Gastroesophageal sphincter (tissue), 4 donors: Measurements from ENCODE around the gene CLDN5. TPM values are rescaled to one million over a fixed set of nuclear protein-coding genes. Genes with fewer than 3 reads are reported as not detected.
A peak's percentile ranks its signal among the peaks of the same experiment; 100 is the strongest.

Experiments used
- ATAC-seq: fragments of 150-250 bp; one replicate; pipeline ENCODE4 v1.9.1; 2016; ENCODE audit warnings: mild to moderate bottlenecking, moderate library complexity
- H3K27ac ChIP-seq, 4 donors: fragments of 200-600 bp; sonication (generic) in 3 of 4; 1 replicate in 3 of 4; 2 replicates in 1 of 4; pipeline ENCODE4 v1.5.1; 2016 to 2019
- H3K27me3 ChIP-seq: fragments of 200-600 bp; sonication (generic); one replicate; pipeline ENCODE4 v1.5.1; 2019
- H3K36me3 ChIP-seq, 2 donors: fragments of 200-600 bp; sonication (generic); one replicate each; pipeline ENCODE4 v1.5.1; 2019; ENCODE audit warnings: control low read depth in 1 of 2
- H3K4me1 ChIP-seq, 3 donors: fragments of 200-600 bp; sonication (generic); 1 replicate in 2 of 3; 2 replicates in 1 of 3; pipeline ENCODE4 v1.5.1; 2016 to 2019; ENCODE audit warnings: control low read depth in 2 of 3
- H3K4me3 ChIP-seq, 2 donors: fragments of 200-600 bp; sonication (generic); one replicate each; pipeline ENCODE4 v1.5.1; 2019; ENCODE audit warnings: mild to moderate bottlenecking in 1 of 2, moderate library complexity in 1 of 2
- H3K9me3 ChIP-seq, 3 donors: fragments of 200-600 bp; sonication (generic); one replicate each; pipeline ENCODE4 v1.5.1; 2017 to 2019; ENCODE audit warnings: control low read depth in 2 of 3
- EP300 ChIP-seq: sonication (generic); formaldehyde crosslinking; IDR thresholded peaks from one replicate; pipeline ENCODE4 v1.6.1; 2017; ENCODE audit warnings: antibody characterized with exemption, mild to moderate bottlenecking
- POLR2A ChIP-seq, 2 donors: fragments of 450-650 bp; IDR thresholded peaks; one replicate each; pipeline ENCODE4 v1.6.1; 2017; ENCODE audit warnings: antibody characterized with exemption in 2 of 2, mild to moderate bottlenecking in 2 of 2, moderate library complexity in 1 of 2
- POLR2AphosphoS5 ChIP-seq: sonication (generic); formaldehyde crosslinking; IDR thresholded peaks from one replicate; pipeline ENCODE4 v1.6.1; 2017; ENCODE audit warnings: antibody characterized with exemption
- WGBS, 2 donors: methylation state at CpG; one replicate each; pipeline ENCODE4 v1.1.5; 2018; ENCODE audit warnings: low coverage in 1 of 2; 5-methylcytosine and 5-hydroxymethylcytosine counted together
- total RNA-seq, 4 donors: library from RNA; depleted of rRNA; stranded (reverse); fragments of >200 nt; gene quantifications; one replicate each; pipeline ENCODE4 v1.1.0, GENCODE V29; 2016
- TF ChIP-seq, protein P1 (sequence below), 4 experiments: fragments of 200-600 bp in 2 of 4; fragments of 450-650 bp in 2 of 4; sonication (generic) in 1 of 4; IDR thresholded peaks; one replicate each; pipeline ENCODE4 v1.5.1; 2017 to 2019; ENCODE audit warnings: antibody characterized with exemption in 4 of 4, mild to moderate bottlenecking in 2 of 4, moderate library complexity in 2 of 4

Gene CLDN5
- total RNA-seq, 4 donors from 2014 or later: 29.6 to 149 (median 93.3) TPM

DNA sequence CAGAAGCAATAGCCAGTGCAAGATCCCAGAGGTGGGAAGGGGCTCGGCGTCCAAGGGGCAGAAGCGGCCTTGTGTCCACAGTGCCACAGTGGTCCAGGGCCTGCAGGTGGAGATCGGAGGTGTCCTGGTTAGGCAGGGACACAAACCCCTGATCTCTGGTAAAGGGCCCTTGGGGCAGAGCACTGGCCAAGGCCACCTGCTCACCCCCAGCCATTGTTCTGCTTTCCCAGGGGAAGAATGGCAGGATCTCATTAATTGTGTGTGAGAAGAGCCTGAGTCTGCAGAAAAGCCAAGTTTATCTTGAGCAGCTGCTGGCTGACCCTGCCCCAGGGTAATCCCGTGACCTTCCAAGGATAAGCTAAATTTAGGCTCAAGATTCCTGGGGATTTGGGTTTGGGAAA is 3.1 kb upstream of the CLDN5 start:
- H3K36me3 ChIP-seq: no peaks in the 10 kb centered on the region
- peaks cover 0 to 22% (median 0%) of the 10 kb centered on the region in 3 donors for H3K4me1 ChIP-seq
- H3K4me3 ChIP-seq: no peak overlapping the region
- TF ChIP-seq POLR2A (IDR thresholded peaks at IDR 0.05): no peak
- TF ChIP-seq, protein P1, sequence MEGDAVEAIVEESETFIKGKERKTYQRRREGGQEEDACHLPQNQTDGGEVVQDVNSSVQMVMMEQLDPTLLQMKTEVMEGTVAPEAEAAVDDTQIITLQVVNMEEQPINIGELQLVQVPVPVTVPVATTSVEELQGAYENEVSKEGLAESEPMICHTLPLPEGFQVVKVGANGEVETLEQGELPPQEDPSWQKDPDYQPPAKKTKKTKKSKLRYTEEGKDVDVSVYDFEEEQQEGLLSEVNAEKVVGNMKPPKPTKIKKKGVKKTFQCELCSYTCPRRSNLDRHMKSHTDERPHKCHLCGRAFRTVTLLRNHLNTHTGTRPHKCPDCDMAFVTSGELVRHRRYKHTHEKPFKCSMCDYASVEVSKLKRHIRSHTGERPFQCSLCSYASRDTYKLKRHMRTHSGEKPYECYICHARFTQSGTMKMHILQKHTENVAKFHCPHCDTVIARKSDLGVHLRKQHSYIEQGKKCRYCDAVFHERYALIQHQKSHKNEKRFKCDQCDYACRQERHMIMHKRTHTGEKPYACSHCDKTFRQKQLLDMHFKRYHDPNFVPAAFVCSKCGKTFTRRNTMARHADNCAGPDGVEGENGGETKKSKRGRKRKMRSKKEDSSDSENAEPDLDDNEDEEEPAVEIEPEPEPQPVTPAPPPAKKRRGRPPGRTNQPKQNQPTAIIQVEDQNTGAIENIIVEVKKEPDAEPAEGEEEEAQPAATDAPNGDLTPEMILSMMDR (IDR thresholded peaks at IDR 0.05): no peak
- TF ChIP-seq POLR2AphosphoS5: no peak
- TF ChIP-seq EP300: no peak
- no peak for ATAC-seq
- H3K27me3 ChIP-seq: peaks cover 78% of the 10 kb centered on the region
- H3K9me3 ChIP-seq: no peaks in the 10 kb centered on the region
- WGBS, 2 donors: 56 to 100% methylated on average over 1 to 3 of the region's 5 CpGs
- H3K27ac ChIP-seq: no peak overlapping the region

DNA sequence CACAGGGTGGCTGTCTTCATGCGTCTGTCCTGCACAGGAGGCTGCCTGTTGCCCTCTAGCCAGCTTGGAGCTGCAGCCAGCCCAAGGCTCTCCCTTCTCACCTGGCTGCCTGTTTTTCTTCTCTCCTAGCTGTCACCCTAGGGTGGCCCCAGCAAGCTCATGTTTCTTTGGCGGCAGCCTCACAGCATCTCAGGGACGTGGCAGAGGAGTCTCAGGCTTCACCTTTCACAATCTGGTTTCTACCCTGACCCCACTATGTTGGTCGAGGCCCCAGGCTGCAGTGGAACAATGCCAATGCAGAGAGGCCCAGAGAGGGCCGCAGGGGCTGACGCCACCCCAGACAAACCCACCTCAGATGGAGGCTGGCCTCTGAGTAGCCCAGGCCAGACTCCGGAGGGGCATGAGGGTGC is 2.5 kb upstream of the CLDN5 start:
- WGBS, 2 donors: 100% methylated on average over 1 of the region's 7 CpGs; no CpG with 5 or more reads in 1 of the 2 donors
- H3K36me3 ChIP-seq: no peaks in the 10 kb centered on the region
- H3K4me1 ChIP-seq: peaks cover 0 to 22% (median 0%) of the 10 kb centered on the region in 3 donors
- no peaks in the 10 kb centered on the region for H3K9me3 ChIP-seq
- H3K4me3 ChIP-seq: no peak overlapping the region
- no peak for ATAC-seq
- no peak for TF ChIP-seq POLR2AphosphoS5
- TF ChIP-seq, protein P1 (IDR thresholded peaks at IDR 0.05): no peak
- no peak for TF ChIP-seq EP300
- no peak for TF ChIP-seq POLR2A (IDR thresholded peaks at IDR 0.05)
- H3K27me3 ChIP-seq: peaks cover 84% of the 10 kb centered on the region
- H3K27ac ChIP-seq: no peak overlapping the region

DNA sequence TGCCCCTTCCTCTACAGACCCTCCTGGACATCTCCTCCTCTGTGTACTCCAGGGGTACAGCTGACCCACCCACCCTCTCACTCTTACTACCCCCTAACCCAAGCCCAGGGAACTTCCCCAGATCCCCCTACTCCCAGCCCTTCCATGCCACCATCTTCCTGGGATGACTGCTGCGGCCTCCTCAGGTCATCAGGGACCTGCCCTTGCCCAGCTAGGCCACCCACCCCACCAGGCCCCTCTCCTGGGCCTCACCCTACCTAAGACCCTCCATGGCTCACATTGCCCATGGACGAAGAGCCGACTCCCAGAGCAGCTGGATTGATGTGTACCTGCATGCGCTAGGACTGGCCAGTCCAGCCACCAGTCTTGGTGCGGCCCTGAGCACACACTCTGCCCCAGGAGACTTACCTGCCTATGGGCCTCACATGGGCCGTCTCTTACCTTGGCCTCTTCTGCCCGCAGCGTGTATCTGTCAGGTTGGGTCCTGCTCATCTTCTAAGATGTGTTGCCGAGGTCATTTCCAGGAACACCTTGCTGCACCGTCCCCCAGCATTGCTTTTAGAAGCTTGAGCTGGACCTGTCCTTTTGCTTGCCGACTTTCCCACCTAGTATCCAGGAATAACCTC is 2.0 kb upstream of the CLDN5 start:
- no peak for ATAC-seq
- H3K4me3 ChIP-seq: no peak overlapping the region
- TF ChIP-seq POLR2AphosphoS5 (no peak), POLR2A (IDR thresholded peaks at IDR 0.05) (no peak), EP300 (no peak)
- TF ChIP-seq, protein P1 (IDR thresholded peaks at IDR 0.05): no peak
- WGBS, 2 donors: 77 to 90% methylated on average over 5 to 6 of the region's 11 CpGs
- peaks cover 86% of the 10 kb centered on the region for H3K27me3 ChIP-seq
- H3K27ac ChIP-seq: peak overlapping the region in 2 of 4 donors; percentile 71 to 77
- H3K4me1 ChIP-seq: peaks cover 0 to 22% (median 0%) of the 10 kb centered on the region in 3 donors
- no peaks in the 10 kb centered on the region for H3K36me3 ChIP-seq
- H3K9me3 ChIP-seq: no peaks in the 10 kb centered on the region

DNA sequence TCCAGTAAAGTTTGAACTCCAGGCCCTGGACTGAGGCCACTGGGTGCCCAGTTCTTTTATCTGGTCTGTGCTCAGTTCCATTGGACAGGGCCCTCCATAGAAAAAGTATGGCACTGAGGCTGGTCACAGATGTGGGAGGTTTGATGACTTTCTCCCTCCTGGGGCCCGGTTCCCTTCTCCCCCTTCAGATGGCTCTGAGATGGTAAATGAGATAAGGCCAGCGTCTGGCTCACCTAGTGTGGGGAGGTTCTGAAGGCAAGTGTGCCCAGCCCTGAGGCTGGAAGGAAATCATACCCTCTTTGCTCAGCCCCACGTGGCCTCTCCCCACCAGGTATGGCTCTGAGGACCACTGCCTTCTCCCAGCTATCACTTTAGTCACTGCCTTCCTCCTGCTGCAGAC is 1.5 kb upstream of the CLDN5 start:
- Histone ChIP-seq H3K36me3 (no peaks in the 10 kb centered on the region), H3K27ac (peak overlapping the region in 3 of 4 donors; percentile 71 to 77 (median 72))
- 36 to 88% methylated on average over 1 to 3 of the region's 3 CpGs for WGBS, 2 donors

More for the DNA sequence above, 1.5 kb upstream of the CLDN5 start:
- peaks cover 0 to 22% (median 0%) of the 10 kb centered on the region in 3 donors for H3K4me1 ChIP-seq
- no peak overlapping the region for H3K4me3 ChIP-seq
- H3K27me3 ChIP-seq: peaks cover 81% of the 10 kb centered on the region
- no peak for ATAC-seq
- TF ChIP-seq EP300 (no peak), POLR2AphosphoS5 (no peak), POLR2A (IDR thresholded peaks at IDR 0.05) (no peak)
- TF ChIP-seq, protein P1 (IDR thresholded peaks at IDR 0.05): no peak
- H3K9me3 ChIP-seq: no peaks in the 10 kb centered on the region
